HG03039 (cell line): ENCODE data around the gene ZNF432.
"Not testable (repeated sequence)": the region's sequence is repeated elsewhere in the genome, so short reads cannot be mapped to it uniquely, and the experiment has no call there.

Experiments used
- ATAC-seq: cut with Tn5 transposase; IDR thresholded peaks from one replicate; pipeline ENCODE4 v1.9.1; 2021; ENCODE audit warnings: mild to moderate bottlenecking, moderate library complexity; ENCODE audit not compliant: unreplicated experiment

The ZNF432 gene

GRCh38 chr19:52048555-52049501 is at the start of gene ZNF432:
ZNF432 (minus strand) TSS chr19:52048838; CDS start chr19:52046868, 1,970 bp downstream.
- ATAC-seq, result peak; percentile 90

DNA sequence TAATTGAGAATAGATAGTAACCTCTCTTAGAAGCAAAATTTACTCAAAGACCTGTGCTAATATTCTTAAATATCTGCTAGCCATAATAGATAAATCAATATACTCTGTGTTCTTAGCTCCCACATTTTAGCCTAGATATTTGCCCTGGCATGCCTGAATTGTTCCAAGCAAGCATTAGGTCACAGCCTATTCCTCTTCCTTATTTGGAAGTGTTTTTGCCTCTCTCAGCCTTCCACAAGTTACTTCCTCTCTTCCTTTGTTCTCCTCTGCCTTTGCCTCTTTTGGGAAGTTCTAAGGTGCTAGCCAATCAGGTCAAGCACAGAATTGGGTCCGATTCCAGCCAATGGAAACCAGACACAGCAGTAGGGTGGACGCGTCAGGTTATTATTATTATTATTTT is 47.8 kb upstream of the ZNF432 start:
- not testable (repeated sequence) for ATAC-seq

GRCh38 chr19:52095172-52096014 is 46.8 kb upstream of the ZNF432 start, which contains the start of gene ZNF841:
ZNF841 (minus strand) TSS chr19:52095765; CDS start chr19:52084801, 10,964 bp downstream.
- ATAC-seq, result peak; percentile 73

DNA sequence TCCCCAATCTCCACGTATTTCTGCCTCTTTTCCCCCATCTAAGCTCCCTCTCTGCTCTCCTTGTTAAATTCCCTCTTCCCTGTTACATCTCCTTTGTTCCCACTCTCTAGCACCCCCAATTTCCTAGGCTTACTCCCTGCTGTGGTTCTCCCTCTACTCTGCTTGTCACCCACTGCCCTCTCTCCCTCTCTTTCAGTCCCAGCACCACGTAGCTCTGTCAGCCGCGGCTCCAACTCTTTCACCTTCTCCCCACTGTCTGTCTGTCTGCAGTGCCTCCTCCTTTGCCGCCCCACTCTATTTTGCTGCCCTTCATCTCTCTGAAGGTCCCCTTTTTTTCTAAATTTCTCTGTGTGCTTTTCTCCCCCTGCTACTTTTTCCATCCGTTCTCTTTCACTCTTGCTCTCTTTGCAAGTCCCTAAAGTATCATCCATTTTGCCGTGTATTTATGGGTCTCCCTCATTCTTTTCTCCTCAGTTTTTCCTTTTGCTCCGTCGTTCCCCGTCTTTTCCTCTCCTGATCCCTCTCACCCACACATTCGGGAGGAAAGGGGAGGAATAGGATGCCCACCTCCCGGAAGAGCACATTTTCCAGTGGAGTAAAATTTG is 46.0 kb upstream of the ZNF432 start:
- no peak for ATAC-seq

DNA sequence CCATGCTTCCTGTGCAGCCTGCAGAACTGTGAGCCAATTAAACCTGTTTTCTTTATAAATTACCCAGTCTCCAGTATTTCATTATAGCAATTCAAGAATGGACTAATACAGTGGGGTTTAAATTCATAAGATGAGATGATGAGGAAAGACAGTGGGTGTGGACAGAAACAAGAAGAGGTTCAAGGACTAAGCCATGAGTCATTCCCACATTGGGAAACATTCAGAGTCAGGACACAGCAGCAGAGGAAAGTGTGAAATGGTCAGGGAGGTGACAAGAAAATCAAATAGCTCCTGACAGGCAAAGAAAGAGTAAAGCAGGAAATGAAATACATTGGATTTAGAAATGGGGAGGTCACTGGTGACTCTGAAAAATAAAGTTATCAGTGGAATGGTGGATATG is 37.8 kb upstream of the ZNF432 start:
- ATAC-seq, result no peak

DNA sequence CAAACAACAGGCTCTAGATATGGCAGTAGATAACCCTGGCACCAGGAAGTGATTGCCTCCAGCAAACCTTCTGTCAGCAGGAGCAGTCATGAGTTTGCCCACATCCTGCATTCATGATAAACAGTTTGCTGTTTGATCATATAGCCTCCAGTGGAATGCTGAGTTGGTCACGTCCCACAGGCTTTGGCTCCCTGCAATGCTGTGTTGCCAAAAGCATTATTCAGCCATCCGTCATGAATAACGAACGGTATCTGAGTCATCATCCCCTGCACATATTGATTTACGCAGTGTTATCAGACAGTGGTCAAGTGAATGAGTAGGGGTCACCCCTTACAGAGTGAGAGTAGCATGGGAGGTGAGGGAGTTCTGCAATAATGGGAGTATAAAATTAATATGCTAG is 21.9 kb upstream of the ZNF432 start:
- no peak for ATAC-seq

- no peak for ATAC-seq
Measured at GRCh38 chr19:52069653-52070052, 21.0 kb upstream of the ZNF432 start.

DNA sequence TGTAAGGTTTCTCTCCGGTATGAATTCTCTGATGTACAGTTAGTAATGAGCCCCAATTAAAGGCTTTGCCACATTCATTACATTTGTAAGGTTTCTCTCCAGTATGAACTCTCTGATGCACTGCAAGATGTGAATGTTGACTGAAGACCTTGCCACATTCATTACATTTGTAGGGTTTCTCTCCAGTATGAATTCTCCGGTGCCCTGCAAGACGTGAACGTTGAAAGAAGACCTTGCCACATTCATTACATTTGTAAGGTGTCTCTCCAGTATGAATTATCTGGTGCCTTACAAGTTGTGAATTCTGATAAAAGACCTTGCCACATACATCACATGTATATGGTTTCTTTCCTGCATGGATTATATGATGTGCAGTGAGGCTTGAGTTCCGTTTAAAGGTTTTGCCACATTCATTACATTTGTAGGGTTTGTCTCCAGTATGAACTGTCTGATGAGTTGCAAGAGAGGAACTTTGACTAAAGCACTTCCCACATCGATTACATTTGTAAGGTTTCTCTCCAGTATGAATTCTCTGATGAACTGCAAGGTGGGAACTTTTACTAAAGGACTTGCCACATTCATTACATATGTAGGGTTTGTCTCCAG is 17.7 kb upstream of the ZNF432 start:
- no peak for ATAC-seq

- no peak for ATAC-seq
Measured at GRCh38 chr19:52065399-52065798, 16.8 kb upstream of the ZNF432 start.

GRCh38 chr19:52056480-52056879 is 7.8 kb upstream of the ZNF432 start:
- not testable (repeated sequence) for ATAC-seq

DNA sequence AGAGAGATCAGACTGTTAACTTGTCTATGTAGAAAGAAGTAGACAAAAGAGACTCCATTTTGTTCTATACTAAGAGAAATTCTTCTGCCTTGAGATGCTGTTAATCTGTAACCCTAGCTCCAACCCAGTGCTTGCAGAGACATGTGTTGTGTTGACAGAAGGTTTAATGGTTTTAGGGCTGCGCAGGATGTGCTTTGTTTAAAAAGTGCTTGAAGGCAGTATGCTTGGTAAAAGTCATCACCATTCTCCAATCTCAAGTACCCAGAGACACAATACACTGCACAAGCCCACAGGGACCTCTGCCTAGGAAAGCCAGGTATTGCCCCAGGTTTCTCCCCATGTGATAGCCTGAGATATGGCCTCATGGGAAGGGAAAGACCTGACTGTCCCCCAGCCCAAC is 3.1 kb upstream of the ZNF432 start:
- ATAC-seq, result not testable (repeated sequence)

- ATAC-seq, result no peak
Measured at GRCh38 chr19:52039169-52039568, 9.5 kb downstream of the ZNF432 start.

- no peak for ATAC-seq
Measured at GRCh38 chr19:52034051-52034728, 14.4 kb downstream of the ZNF432 start.

- peak; percentile 21 for ATAC-seq
Measured at GRCh38 chr19:52028780-52029123, 19.9 kb downstream of the ZNF432 start.

- ATAC-seq, result peak; percentile 84
Measured at GRCh38 chr19:52028027-52028779, 20.4 kb downstream of the ZNF432 start, which contains the start of gene ZNF614. ZNF614 (minus strand) TSS chr19:52028379; CDS start chr19:52025745, 2,634 bp downstream.

DNA sequence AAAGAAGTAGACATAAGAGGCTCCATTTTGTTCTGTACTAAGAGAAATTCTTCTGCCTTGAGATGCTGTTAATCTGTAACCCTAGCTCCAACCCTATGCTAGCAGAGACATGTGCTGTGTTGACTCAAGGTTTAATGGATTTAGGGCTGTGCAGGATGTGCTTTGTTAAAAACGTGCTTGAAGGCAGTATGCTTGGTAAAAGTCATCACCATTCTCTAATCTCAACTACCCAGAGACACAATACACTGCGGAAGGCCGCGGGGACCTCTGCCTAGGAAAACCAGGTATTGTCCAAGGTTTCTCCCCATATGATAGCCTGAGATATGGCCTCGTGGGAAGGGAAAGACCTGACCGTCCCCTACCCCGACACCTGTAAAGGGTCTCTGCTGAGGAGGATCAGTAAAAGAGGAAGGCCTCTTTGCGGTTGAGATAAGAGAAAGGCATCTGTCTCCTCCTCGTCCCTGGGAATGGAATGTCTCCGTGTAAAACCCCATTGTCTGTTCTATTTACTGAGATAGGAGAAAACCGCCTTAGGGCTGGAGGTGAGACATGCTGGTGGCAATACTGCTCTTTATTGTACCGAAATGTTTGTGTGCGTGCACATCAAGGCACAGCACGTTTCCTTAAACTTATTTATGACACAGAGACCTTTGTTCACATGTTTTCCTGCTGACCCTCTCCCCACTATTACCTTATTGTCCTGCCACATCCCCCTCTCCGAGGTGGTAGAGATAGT is 22.2 kb downstream of the ZNF432 start:
- not testable (repeated sequence) for ATAC-seq

DNA sequence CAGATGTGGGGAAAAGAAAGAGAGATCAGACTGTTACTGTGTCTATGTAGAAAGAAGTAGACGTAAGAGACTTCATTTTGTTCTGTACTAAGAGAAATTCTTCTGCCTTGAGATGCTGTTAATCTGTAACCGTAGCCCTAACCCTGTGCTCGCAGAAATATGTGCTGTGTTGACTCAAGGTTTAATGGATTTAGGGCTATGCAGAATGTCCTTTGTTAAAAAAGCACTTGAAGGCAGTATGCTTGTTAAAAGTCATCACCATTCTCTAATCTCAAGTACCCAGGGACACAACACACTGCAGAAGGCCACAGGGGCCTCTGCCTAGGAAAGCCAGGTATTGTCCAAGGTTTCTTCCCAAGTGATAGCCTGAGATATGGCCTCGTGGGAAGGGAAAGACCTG is 24.2 kb downstream of the ZNF432 start:
- not testable (repeated sequence) for ATAC-seq

DNA sequence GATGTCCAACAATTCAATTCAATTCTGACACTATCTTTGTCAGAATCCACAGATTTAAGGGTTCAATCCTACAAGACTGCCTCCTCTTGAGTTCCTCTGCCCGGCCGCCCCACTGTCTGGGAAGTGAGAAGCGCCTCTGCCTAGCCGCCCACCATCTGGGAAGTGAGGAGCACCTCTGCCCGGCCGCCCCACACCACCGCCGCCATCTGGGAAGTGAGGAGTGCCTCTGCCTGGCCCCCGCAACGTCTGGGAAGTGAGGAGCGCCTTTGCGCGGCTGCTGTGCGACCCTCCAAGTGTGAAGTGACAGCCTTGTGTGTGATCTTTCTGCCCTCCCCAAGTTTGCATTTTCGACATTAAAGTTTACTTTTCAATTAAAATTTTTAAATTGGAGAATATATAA is 26.4 kb downstream of the ZNF432 start:
- ATAC-seq, result no peak

GRCh38 chr19:52020506-52020905 is 28.1 kb downstream of the ZNF432 start:
- no peak for ATAC-seq
